Esophagus mucosa (tissue), 1 donor: Measurements from ENCODE around the gene PRKAB2. TPM values are rescaled to one million over a fixed set of nuclear protein-coding genes. Genes with fewer than 3 reads are reported as not detected.
"Not testable (repeated sequence)": the region's sequence is repeated elsewhere in the genome, so short reads cannot be mapped to it uniquely, and the experiment has no call there.

ENCODE experiments used
- ATAC-seq: fragments of 200-7000 bp; cut with Tn5 transposase; one replicate; pipeline ENCODE4 v1.9.1; 2020
- total RNA-seq: library from RNA; stranded (reverse); gene quantifications from one replicate; pipeline ENCODE4 v1.2.4, GENCODE V29; 2023
- donor health status: DM: yes; HTN: yes; CAD: no.

The PRKAB2 gene
- total RNA-seq, 1 donor from 2014 or later: 6.5 TPM

DNA sequence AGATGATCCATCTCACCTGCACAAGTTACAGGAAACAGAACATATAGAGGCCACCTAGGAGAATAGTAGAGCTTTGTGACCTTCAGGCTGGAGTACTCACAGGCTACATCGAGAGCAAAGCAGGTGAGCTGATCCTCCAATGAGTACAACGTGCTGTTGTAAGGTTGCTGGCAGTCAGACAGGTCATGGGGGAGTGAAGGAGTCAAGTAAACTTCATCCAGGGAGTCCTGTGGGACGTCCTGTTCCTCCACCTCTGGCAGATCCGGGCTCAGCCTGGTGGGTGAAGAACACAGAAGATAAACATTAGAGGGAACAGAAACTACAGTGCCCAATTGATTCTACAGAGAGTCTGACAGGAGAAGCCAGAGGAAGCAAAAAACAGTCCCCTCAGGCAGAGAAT, 62.5 kb downstream of the PRKAB2 start:
- no peak for ATAC-seq

DNA sequence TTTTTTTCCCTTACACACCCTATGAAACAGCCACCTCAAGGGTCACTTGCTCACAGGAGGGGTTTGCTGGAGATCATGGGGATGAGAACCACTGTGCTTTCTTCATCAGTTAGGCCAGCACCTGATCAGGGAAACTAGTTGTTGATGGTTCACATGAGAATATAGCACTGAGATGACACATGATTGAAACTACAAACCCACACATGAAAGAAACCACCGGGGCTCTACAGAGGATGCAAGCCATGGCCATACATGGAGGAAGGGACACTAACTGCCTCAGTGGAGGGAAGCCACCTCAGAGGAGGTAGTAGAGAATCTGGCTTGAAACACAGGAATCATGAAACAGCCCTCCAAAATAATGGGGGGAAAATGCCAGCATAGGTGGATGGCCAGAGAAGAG, 63.2 kb downstream of the PRKAB2 start:
- ATAC-seq: no peak

DNA sequence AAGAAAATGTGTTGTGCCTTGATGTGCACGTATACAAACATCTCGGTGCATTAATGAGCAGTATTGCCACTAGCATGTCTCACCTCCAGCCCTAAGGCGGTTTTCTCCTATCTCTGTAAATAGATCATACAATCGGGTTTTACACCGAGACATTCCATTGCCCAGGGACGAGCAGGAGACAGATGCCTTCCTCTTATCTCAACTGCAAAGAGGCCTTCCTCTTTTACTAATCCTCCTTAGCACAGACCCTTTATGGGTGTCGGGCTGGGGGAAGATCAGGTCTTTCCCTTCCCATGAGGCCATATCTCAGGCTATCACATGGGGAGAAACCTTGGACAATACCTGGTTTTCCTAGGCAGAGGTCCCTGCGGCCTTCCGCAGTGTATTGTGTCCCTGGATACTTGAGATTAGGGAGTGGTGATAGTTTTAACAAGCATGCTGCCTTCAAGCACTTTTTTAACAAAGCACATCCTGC, 65.8 kb downstream of the PRKAB2 start:
- ATAC-seq: not testable (repeated sequence)

DNA sequence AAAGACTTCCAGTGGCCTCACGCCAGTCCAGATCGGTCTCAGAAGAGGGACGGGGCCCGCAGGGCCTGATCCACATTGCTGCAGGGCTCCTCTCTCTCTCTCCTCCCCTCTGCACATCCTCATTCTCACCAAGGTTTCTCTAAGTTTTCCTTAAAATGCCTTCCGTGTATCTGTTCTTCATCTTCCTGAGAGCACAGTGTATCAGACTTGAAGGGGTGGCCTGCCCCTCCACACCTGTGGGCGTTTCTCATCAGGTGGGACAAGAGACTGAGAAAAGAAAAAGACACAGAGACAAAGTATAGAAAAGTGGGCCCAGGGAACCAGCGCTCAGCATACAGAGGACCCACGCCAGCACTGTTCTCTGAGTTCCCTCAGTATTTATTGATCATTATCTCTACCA, 66.4 kb downstream of the PRKAB2 start:
- ATAC-seq: no peak

Other genes with a start within 250 kb of the PRKAB2 start
- gene NBPF12, start 234.1 kb downstream of the PRKAB2 start, total RNA-seq: 4.7 TPM
- 0.68 TPM for gene FMO5, start 52.9 kb upstream of the PRKAB2 start, total RNA-seq
- gene CHD1L, start 70.2 kb upstream of the PRKAB2 start, total RNA-seq: 19.0 TPM